Measurements from ENCODE around the gene PLXDC2.

GRCh38 chr10:19865676-19866075 lies 49.4 kb downstream of the PLXDC2 start:
- TF ChIP-seq CTCF (IDR thresholded peaks at IDR 0.05) (no peak), POLR2AphosphoS5 (IDR thresholded peaks at IDR 0.05) (no peak), POLR2A (IDR thresholded peaks at IDR 0.05) (no peak)
